IPS-18c (cell line): ENCODE results near the gene HOXB3.
"Not testable (repeated sequence)": the region's sequence is repeated elsewhere in the genome, so short reads cannot be mapped to it uniquely, and the experiment has no call there.

Experiments
- H3K4me3 ChIP-seq: 2 replicates; pipeline ENCODE4 v1.7.0; 2013; ENCODE audit warnings: low read depth, mild to moderate bottlenecking, low read length, moderate library complexity; ENCODE audit not compliant: insufficient read depth
- H3K9me3 ChIP-seq: one replicate; pipeline ENCODE4 v1.6.1; 2013; ENCODE audit warnings: mild to moderate bottlenecking, low read length, moderate library complexity; ENCODE audit not compliant: control insufficient read depth, insufficient read depth

Gene HOXB3

DNA sequence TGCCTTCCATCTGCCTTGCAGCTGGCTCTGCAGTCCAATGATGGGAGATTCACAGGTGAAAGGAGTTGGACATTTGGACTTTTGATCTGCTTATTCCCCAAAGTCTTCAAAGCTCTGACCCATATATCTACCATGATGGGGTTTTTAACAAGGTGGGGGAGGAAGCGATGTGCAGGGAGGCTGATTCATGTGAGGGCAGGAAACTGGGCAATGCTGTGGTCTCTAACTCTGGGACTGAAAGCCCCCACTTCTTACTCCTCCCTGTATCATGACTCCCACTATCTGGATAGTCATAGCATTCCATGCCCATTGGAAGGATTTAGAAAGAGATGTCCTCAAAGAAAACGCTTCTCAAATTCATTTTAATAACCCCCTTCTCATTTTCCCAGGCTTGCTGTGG is 75.6 kb downstream of the HOXB3 start:
- no peak overlapping the region for H3K4me3 ChIP-seq
- no peaks in the 10 kb centered on the region for H3K9me3 ChIP-seq

DNA sequence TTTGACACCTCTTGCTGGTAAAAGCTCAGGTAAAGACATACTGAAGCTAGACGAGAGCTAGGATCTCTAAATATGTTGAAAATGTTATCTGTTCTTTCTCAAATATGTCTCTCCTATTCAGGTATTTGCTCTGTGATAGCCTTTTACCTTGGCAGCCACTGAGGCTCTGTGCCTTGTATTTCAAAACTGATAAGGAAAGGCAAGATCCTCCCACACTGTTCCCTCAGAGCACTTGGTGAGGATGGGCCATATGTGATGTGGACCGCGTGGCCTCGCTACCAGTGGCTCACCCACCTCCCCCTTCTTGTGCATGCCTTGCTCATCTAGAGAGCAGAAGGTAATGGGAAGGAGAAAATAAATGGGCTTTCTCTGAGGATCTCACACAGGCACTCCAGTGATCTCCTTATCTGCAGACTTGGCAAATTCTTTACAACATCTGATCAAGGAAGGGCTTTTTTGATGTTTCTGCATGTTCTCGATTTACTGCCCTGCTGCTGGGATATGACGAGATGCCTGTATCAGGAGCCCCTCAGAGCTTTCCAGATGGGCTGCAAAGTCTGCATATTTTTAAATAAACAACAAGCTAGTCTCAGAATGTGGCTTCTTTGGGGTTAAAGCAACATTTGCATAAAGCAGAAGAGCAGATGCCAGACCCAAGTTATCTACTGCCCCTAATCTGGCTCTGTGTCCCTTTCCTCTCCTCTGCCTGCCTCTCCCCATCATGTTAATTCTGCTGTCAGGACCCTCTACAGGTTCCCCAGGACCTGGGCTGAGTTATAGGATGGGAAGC is 76.2 kb downstream of the HOXB3 start:
- Histone ChIP-seq H3K4me3 (no peak overlapping the region), H3K9me3 (peaks cover 1% of the 10 kb centered on the region)

DNA sequence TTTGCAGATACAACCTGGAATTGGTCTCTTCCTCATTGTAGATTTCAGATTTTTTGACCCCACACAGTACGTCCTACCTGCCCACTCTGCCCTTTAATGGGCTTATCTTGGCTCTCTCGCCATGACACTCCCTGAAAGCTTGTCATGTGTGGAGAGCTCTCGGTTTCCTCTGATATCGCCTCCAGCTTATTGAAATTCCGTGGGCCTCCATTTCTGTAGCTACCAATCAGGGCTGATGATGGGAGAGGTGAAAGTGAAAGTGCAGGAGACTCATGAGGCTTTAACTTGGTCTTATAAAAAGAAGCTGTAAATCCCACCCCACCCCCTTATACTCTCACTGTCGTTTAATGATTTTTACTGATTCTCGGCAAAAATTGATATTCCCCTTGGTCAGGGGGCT is 76.9 kb downstream of the HOXB3 start:
- Histone ChIP-seq H3K4me3 (no peak overlapping the region), H3K9me3 (peaks cover 2% of the 10 kb centered on the region)

DNA sequence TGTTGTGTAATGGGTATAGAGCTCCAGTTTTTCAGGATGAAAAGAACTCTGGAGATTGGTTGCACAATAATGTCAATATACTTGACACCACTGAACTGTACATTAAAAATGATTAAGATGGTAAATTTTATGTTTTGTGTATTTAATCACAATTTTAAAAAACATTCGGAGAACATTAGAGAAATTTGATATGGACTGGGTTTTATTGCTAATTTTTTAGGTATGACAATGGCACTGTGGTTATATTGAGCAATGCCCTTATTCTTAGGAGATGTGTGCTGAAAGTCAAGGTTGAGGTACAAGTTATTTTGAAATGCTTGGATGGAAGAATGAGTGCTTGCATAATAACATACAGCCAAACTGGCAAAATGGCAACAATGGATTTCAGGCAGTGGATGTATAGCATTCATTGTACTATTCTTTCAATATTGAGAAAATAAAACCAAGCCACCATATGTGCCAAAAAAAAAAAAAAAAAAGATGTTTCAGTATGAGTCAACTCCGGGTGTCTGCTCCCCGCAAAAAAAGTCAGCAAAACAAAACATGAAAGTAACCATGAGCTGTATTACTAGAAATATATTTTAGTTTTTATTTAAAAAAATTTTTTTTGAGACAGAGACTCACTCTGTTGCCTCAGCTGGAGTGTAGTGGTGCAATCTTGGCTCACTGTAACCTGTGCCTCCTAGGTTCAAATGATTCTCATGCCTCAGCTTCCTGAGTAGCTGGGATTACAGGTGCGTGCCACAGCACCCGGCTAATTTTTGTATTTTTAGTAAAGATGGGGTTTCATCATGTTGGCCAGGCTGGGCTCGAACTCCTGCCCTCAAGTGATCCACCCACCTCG is 79.1 kb downstream of the HOXB3 start:
- Histone ChIP-seq H3K4me3 (no peak overlapping the region), H3K9me3 (peaks cover 2% of the 10 kb centered on the region)

DNA sequence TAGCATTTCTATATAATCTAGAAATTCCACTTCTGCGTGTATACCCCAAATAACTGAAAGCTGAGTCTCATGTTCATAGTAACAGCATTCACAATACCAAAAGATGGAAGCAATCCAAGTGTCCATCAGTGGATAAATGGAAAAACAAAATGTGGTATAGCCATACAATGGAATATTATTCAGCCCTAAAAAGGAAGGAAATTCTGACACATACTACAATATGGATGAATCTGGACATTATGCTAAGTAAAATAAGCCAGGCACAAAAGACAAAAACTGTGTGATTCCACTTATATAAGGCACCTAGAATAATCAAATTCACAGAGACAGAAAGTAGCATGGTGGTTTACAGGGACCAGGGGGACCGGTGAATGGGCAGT is 79.7 kb downstream of the HOXB3 start:
- peaks cover 2% of the 10 kb centered on the region for H3K9me3 ChIP-seq

DNA sequence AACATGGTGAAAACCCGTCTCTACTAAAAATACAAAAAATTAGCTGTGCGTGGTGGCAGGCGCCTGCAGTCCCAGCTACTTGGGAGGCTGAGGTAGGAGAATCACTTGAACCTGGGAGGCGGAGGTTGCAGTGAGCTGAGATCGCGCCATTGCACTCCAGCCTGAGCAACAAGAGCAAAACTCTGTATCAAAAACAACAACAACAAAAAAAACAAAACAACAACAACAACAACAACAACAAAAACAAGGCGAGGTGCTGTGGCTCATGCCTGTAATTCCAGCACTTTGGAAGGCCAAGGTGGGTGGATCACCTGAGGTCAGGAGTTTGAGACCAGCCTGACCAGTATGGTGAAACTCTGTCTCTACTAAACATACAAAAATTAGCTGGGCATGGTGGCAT is 80.3 kb downstream of the HOXB3 start:
- H3K4me3 ChIP-seq, H3K9me3 ChIP-seq: not testable (repeated sequence)

More for the DNA sequence above, 79.7 kb downstream of the HOXB3 start:
- H3K4me3 ChIP-seq: no peak overlapping the region

DNA sequence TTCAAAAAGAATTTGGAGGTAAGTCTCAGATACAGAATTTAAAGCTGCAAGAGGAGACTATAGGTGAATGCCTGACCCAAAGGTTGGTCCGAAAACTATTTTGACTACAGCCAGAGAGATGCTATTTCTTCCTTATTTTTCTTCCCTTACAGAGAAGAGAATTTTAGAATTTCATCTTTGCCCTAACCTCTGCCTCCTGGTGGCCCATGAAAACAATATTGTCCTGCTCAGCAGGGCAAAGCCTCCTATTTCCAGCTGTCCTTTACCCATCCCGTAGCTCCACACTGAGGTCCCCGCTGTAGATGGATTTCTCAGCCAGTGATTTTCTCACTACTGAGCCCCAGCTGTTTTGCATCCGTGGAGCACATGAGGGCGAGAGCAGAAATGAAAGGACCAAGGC is 83.8 kb downstream of the HOXB3 start:
- Histone ChIP-seq H3K4me3 (no peak overlapping the region), H3K9me3 (peaks cover 2% of the 10 kb centered on the region)

DNA sequence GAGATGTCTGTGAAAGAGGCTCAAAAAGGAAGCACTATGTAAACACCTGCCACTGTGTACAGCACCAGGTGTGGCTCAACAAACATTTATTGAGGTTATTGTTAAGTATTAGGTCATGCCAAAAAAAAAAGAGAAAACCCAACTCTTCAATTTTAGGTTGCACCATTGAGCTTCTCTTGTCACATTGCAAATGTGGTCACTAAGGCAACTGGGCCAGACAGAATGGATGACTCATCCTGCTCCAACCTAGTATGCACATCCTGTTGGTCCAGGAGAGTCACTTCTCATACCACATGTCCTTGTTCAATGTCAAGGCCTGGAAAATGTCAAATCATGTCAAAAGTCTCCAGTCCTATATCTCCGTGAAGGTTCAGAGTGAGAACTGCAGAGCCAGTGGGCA is 84.3 kb downstream of the HOXB3 start:
- peaks cover 2% of the 10 kb centered on the region for H3K9me3 ChIP-seq
- no peak overlapping the region for H3K4me3 ChIP-seq

DNA sequence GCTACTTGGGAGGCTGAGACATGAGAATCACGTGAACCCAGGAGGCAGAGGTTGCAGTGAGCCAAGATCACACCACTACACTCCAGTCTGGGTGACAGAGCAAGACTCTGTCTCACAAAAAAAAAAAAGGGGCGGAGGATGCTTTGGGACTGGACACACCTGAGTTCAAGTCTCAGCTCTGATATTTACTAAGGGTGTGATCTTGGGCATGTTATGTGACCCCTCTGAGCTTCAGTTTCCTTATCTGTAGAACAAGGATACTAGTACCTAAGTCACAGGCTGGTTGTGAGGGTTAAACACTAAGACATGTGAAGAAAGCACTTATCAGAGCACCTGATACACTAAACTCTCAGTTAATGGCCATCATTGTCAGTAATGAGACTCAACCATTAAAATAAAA is 85.1 kb downstream of the HOXB3 start:
- Histone ChIP-seq H3K9me3 (peaks cover 2% of the 10 kb centered on the region), H3K4me3 (no peak overlapping the region)

DNA sequence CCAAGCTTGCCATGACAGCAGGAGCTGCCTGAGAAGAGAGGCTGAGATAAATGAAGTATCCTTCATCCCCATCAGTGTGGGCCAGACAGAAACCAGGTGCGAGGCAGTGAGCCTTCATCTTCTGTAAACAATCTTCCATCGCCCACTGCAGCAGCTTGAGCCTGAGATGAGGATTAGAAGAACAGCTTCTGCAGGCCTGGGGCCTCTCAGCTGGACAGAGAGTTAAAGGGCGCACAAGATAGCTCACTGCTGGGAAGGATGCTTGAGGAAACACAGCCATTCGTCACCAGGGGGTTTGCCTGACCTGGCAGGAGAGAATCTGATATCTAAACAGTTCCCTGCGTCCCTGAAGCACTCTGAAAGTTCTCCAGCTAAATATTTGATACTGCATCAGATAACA is 86.3 kb downstream of the HOXB3 start:
- Histone ChIP-seq H3K4me3 (no peak overlapping the region), H3K9me3 (no peaks in the 10 kb centered on the region)

DNA sequence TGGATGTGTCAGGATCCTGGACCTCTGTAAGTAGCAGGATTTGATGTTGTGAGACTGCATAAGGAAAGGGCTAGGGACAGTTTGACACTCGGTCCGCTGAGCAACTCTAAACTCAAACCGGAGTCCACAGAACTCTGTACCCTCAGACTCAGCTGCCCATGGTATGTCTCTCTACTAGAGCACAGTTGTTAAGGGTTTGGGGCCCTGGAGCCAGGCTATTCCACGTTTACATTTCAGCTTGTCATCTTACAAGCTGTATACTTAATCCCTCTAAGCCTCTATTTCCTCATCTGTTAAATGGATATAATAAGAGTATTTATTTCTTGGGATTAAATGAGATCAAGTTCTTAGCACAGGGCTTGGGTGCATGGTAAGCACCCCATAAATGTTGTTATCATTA is 87.1 kb downstream of the HOXB3 start:
- Histone ChIP-seq H3K4me3 (no peak overlapping the region), H3K9me3 (no peaks in the 10 kb centered on the region)

DNA sequence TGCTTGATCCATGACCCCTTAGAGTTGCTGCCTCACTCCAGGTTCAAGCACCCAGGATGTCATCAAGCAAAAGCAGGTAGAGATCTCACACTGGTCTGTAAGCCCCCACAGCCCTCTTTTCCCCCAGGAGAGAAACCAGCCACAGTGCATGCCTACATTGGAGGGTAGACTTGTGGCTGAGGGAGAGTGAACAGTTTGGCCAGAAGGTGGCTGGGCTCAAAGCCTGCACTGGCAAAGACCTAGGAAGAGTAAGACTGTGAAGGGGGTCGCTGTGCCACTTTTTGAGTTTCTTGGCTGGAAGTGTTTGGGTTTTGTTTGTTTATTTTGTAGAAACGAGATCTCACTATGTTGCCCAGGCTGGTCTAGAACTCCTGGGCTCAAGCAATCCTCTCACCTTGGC is 87.7 kb downstream of the HOXB3 start:
- no peak overlapping the region for H3K4me3 ChIP-seq

DNA sequence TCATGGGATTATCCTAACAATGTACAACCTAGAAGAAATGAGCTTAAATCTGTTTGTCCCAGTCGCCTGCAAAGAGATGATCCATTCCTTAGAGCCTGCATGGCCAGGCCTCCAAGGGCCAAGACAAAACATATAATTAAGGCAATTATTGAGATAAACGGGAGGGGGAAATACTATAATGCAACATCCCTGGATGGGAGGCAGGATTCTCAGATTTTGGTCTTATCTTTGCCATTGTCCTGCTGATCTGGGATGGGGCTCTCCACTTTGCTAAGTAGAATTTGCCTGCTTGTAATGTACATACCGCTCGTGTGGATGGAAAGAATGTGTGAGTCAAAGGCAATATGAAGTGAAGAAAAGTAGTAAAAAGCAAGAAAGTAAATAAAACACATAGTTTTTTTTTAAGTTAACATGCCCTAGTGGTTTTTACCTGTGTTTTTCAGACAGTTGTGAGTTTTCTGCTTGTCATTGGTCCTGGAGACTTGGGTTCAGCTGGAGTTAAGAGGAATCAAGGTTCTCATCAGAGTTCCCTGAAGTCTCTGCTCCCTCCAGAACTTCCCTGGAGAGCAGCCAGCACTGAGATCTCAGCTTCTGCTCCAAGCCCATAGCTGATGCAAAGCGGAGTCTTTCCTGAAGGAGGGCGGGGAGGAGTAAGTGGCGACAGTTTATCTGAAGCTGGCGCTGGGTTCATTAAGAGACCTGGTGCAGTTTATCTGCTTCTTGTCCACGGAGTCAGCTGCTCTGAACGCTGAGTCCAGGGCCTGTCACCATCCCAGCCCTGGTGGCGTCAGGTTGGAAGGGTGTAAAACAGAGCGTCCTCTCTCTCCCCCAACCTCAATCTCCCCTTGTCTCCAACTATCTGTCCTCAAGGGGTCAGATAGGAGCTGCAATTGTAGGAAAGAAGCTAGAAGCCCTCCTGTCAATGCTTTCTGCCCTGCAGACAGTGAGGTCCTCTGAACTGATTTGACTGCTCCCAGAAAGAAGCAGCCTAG is 89.3 kb downstream of the HOXB3 start:
- Histone ChIP-seq H3K9me3 (no peaks in the 10 kb centered on the region), H3K4me3 (no peak overlapping the region)

More for the DNA sequence above, 87.7 kb downstream of the HOXB3 start:
- no peaks in the 10 kb centered on the region for H3K9me3 ChIP-seq

DNA sequence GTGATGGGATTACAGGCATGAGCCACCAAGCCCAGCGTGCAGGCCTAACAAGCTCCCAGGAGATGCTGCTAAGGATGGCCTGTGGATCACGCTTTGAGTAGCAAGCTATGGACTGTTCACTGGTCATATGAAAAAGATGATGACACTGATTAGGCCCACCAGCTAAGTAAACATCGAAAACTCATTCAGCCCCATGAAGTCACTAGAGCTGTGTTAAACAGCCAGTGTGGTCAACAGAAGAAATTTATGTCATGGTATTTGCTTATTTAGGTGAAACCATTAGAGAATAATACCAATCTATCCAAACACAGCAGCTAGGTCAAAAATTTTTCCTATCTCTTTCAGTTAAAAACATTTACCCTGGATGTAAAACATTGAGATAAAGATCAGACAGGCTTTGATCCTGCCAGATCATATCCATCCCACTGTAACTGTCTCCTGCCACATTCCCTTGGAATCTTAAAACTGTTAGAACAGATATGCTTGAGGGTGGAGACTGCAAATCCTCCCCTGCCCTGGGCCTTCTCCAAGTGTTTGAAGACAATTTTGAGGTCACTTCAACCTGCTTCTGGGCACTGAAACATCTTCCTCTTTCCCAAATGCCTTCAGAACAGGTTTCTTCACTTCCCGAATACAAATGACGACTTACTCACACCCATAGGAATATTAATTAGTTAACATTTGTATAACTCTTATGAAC is 90.2 kb downstream of the HOXB3 start:
- no peaks in the 10 kb centered on the region for H3K9me3 ChIP-seq
- H3K4me3 ChIP-seq: no peak overlapping the region

DNA sequence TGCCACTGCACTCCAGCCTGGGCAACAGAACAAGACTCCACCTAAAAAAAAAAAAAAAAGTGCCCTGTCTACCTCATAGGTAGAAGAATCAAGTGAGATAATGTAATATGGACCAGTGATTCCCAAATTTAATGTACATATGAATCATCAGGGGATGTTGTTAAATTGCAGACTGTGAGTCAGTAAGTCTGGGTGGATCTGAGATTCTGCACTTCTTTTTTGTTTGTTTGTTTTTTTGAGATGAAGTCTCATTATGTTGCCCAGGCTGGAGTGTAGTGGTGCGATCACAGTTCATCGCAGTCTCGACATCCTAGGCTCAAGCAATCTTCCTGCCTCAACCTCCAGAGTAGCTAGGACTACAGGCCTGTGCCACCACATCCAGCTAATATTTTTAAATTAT is 90.8 kb downstream of the HOXB3 start:
- Histone ChIP-seq H3K9me3 (no peaks in the 10 kb centered on the region), H3K4me3 (no peak overlapping the region)
